ENCODE results near the gene GALNT7.
A peak's percentile ranks its signal among the peaks of the same experiment; 100 is the strongest.
"Not testable (repeated sequence)": the region's sequence is repeated elsewhere in the genome, so short reads cannot be mapped to it uniquely, and the experiment has no call there.

The GALNT7 gene

GRCh38 chr4:173199553-173199952 lies 30.9 kb downstream of the GALNT7 start:
- DNase-seq, result no peak

GRCh38 chr4:173200103-173200884 lies 31.7 kb downstream of the GALNT7 start:
- DNase-seq, result no peak

GRCh38 chr4:173202395-173202794 lies 33.8 kb downstream of the GALNT7 start:
- DNase-seq, result no peak

GRCh38 chr4:173205656-173206055 lies 37.0 kb downstream of the GALNT7 start:
- no peak for DNase-seq

GRCh38 chr4:173208420-173208819 lies 39.8 kb downstream of the GALNT7 start:
- DNase-seq, result no peak

- no peak for DNase-seq
Observed at GRCh38 chr4:173211222-173211621, 42.6 kb downstream of the GALNT7 start.

- no peak for DNase-seq
Observed at GRCh38 chr4:173211838-173212237, 43.2 kb downstream of the GALNT7 start.

GRCh38 chr4:173212379-173212778 lies 43.8 kb downstream of the GALNT7 start:
- no peak for DNase-seq

- no peak for DNase-seq
Observed at GRCh38 chr4:173213296-173213695, 44.7 kb downstream of the GALNT7 start.

GRCh38 chr4:173214231-173214630 lies 45.6 kb downstream of the GALNT7 start:
- peak; percentile 65 for DNase-seq

- no peak for DNase-seq
Observed at GRCh38 chr4:173214661-173215060, 46.0 kb downstream of the GALNT7 start.

GRCh38 chr4:173217075-173217474 lies 48.5 kb downstream of the GALNT7 start:
- DNase-seq, result no peak

- DNase-seq, result peak; percentile 64
Observed at GRCh38 chr4:173217727-173218126, 49.1 kb downstream of the GALNT7 start.

GRCh38 chr4:173218411-173219125 lies 50.0 kb downstream of the GALNT7 start:
- DNase-seq, result peak; percentile 74

GRCh38 chr4:173219126-173219437 lies 50.5 kb downstream of the GALNT7 start:
- not testable (repeated sequence) for DNase-seq

GRCh38 chr4:173223743-173224142 lies 55.1 kb downstream of the GALNT7 start:
- no peak for DNase-seq

GRCh38 chr4:173226401-173226888 lies 57.8 kb downstream of the GALNT7 start:
- no peak for DNase-seq

GRCh38 chr4:173227756-173228155 lies 59.1 kb downstream of the GALNT7 start:
- peak; percentile 60 for DNase-seq

- DNase-seq, result peak; percentile 57
Observed at GRCh38 chr4:173230062-173230461, 61.5 kb downstream of the GALNT7 start.

- DNase-seq, result peak; percentile 75
Observed at GRCh38 chr4:173231916-173232315, 63.3 kb downstream of the GALNT7 start.

GRCh38 chr4:173233857-173234256 lies 65.2 kb downstream of the GALNT7 start:
- no peak for DNase-seq

GRCh38 chr4:173235050-173235449 lies 66.4 kb downstream of the GALNT7 start:
- DNase-seq, result no peak

- DNase-seq, result no peak
Observed at GRCh38 chr4:173236301-173236700, 67.7 kb downstream of the GALNT7 start.

GRCh38 chr4:173237152-173237551 lies 68.5 kb downstream of the GALNT7 start:
- peak; percentile 33 for DNase-seq

Data from hematopoietic multipotent progenitor cell treated with erythropoietin and hydrocortisone succinate and interleukin-3 and kit ligand, for 4 days (in vitro differentiated cells).